Neural progenitor cell (in vitro differentiated cells): Measurements from ENCODE around the gene OR5A2.
A peak's percentile ranks its signal among the peaks of the same experiment; 100 is the strongest.

ENCODE experiments used
- CTCF ChIP-seq: fragments of 200-600 bp; sonication (generic); IDR thresholded peaks from 2 replicates; pipeline ENCODE4 v1.5.1; 2017; ENCODE audit warnings: antibody characterized with exemption, mild to moderate bottlenecking
- EZH2 ChIP-seq: fragments of 200-600 bp; sonication (generic); IDR thresholded peaks from 2 replicates; pipeline ENCODE4 v1.6.1; 2017; ENCODE audit warnings: antibody characterized with exemption, mild to moderate bottlenecking, moderate library complexity
- EZH2phosphoT487 ChIP-seq: fragments of 200-600 bp; sonication (generic); IDR thresholded peaks from 2 replicates; pipeline ENCODE4 v1.6.1; 2017; ENCODE audit warnings: antibody characterized with exemption

GRCh38 chr11:59429924-59430516 lies 3.8 kb upstream of the OR5A2 start:
- TF ChIP-seq EZH2 (no peak), CTCF (peak; percentile 94), EZH2phosphoT487 (no peak)
